Progenitor cell of endocrine pancreas (in vitro differentiated cells): ENCODE results near the gene PCDHB3. TPM values are rescaled to one million over a fixed set of nuclear protein-coding genes. Genes with fewer than 3 reads are reported as not detected.
"Not testable (repeated sequence)": the region's sequence is repeated elsewhere in the genome, so short reads cannot be mapped to it uniquely, and the experiment has no call there.

Experiments used
- DNase-seq: peaks from one replicate; pipeline ENCODE4 v3.0.0; 2021; ENCODE audit warnings: low spot score; ENCODE audit not compliant: unreplicated experiment
- H3K27ac Mint-ChIP-seq: 2 replicates; pipeline ENCODE4 v1.8.0; 2021; ENCODE audit warnings: mild to moderate bottlenecking, moderate library complexity, mixed read lengths
- H3K27me3 Mint-ChIP-seq: 2 replicates; pipeline ENCODE4 v1.8.0; 2021; ENCODE audit warnings: mixed read lengths
- H3K36me3 Mint-ChIP-seq: 2 replicates; pipeline ENCODE4 v1.8.0; 2022; ENCODE audit warnings: mixed read lengths; ENCODE audit not compliant: insufficient read depth
- H3K4me1 Mint-ChIP-seq: 2 replicates; pipeline ENCODE4 v1.8.0; 2021; ENCODE audit warnings: low read depth, mixed read lengths
- H3K4me3 Mint-ChIP-seq: 2 replicates; pipeline ENCODE4 v1.8.0; 2021; ENCODE audit warnings: low read depth, mild to moderate bottlenecking, moderate library complexity, mixed read lengths
- H3K9me3 Mint-ChIP-seq: 2 replicates; pipeline ENCODE4 v1.8.0; 2021; ENCODE audit warnings: low read depth, mixed read lengths
- total RNA-seq: library from RNA; stranded (reverse); gene quantifications from 2 replicates; pipeline ENCODE4 v1.2.1, GENCODE V29; 2021
- TF ChIP-seq, protein P1 (sequence below): fragments of 200-600 bp; sonication (generic); IDR thresholded peaks from one replicate; pipeline ENCODE4 v1.5.0; 2021; ENCODE audit warnings: antibody characterized with exemption, mild to moderate bottlenecking; ENCODE audit not compliant: unreplicated experiment

PCDHB3 gene
- total RNA-seq, 1 donor from 2014 or later: 9.1 TPM

DNA sequence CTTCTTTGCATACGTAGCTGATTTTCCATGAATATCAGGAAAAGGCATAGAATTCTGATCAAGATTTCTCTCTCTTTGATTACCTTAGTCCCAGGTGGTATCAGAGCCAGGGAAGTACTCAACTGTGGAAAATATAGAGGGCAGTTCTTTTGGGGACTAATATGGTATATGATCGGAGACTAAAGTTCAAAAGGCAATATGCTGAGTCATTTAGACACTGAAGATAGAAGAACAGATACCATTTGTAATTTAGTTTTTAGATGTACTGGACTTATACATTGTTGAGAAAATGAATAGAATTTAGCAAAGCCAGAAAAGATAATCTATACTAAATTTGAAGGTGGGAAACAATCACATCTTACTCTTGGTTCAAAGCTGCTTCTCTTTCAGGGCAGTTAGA is 5.1 kb downstream of the PCDHB3 start:
- DNase-seq: no peak
- Mint-ChIP-seq H3K36me3 (peaks cover 63% of the 10 kb centered on the region), H3K4me1 (no peaks in the 10 kb centered on the region), H3K9me3 (peaks cover 45% of the 10 kb centered on the region), H3K27me3 (no peaks in the 10 kb centered on the region), H3K4me3 (no peak overlapping the region), H3K27ac (peak overlapping the region; percentile 80)
- TF ChIP-seq, protein P1, sequence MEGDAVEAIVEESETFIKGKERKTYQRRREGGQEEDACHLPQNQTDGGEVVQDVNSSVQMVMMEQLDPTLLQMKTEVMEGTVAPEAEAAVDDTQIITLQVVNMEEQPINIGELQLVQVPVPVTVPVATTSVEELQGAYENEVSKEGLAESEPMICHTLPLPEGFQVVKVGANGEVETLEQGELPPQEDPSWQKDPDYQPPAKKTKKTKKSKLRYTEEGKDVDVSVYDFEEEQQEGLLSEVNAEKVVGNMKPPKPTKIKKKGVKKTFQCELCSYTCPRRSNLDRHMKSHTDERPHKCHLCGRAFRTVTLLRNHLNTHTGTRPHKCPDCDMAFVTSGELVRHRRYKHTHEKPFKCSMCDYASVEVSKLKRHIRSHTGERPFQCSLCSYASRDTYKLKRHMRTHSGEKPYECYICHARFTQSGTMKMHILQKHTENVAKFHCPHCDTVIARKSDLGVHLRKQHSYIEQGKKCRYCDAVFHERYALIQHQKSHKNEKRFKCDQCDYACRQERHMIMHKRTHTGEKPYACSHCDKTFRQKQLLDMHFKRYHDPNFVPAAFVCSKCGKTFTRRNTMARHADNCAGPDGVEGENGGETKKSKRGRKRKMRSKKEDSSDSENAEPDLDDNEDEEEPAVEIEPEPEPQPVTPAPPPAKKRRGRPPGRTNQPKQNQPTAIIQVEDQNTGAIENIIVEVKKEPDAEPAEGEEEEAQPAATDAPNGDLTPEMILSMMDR: no peak

GRCh38 chr5:141119250-141119649 is 19.0 kb downstream of the PCDHB3 start:
- peaks cover 59% of the 10 kb centered on the region for H3K36me3 Mint-ChIP-seq
- H3K27me3 Mint-ChIP-seq: no peaks in the 10 kb centered on the region
- H3K4me3 Mint-ChIP-seq: no peak overlapping the region
- peaks cover 50% of the 10 kb centered on the region for H3K9me3 Mint-ChIP-seq
- H3K4me1 Mint-ChIP-seq: no peaks in the 10 kb centered on the region
- H3K27ac Mint-ChIP-seq: no peak overlapping the region
- TF ChIP-seq, protein P1: no peak
- no peak for DNase-seq

GRCh38 chr5:141121563-141121962 is 21.3 kb downstream of the PCDHB3 start, which contains the start of gene PCDHB4:
Gene PCDHB4 (plus strand): TSS chr5:141121818. CDS start chr5:141121999, 181 bp downstream.
- no peaks in the 10 kb centered on the region for H3K27me3 Mint-ChIP-seq
- TF ChIP-seq, protein P1: no peak
- H3K36me3 Mint-ChIP-seq: peaks cover 46% of the 10 kb centered on the region
- peaks cover 30% of the 10 kb centered on the region for H3K9me3 Mint-ChIP-seq
- H3K27ac Mint-ChIP-seq: peak within 1 kb of the TSS; percentile 85
- H3K4me3 Mint-ChIP-seq: peak within 1 kb of the TSS; percentile 9
- no peak for DNase-seq
- H3K4me1 Mint-ChIP-seq: no peaks in the 10 kb centered on the region

GRCh38 chr5:141121985-141122384 is 21.7 kb downstream of the PCDHB3 start:
- Mint-ChIP-seq H3K27ac (no peak overlapping the region), H3K9me3 (peaks cover 26% of the 10 kb centered on the region), H3K4me3 (no peak overlapping the region), H3K4me1 (no peaks in the 10 kb centered on the region), H3K36me3 (peaks cover 45% of the 10 kb centered on the region), H3K27me3 (no peaks in the 10 kb centered on the region)
- DNase-seq: no peak
- TF ChIP-seq, protein P1: no peak

DNA sequence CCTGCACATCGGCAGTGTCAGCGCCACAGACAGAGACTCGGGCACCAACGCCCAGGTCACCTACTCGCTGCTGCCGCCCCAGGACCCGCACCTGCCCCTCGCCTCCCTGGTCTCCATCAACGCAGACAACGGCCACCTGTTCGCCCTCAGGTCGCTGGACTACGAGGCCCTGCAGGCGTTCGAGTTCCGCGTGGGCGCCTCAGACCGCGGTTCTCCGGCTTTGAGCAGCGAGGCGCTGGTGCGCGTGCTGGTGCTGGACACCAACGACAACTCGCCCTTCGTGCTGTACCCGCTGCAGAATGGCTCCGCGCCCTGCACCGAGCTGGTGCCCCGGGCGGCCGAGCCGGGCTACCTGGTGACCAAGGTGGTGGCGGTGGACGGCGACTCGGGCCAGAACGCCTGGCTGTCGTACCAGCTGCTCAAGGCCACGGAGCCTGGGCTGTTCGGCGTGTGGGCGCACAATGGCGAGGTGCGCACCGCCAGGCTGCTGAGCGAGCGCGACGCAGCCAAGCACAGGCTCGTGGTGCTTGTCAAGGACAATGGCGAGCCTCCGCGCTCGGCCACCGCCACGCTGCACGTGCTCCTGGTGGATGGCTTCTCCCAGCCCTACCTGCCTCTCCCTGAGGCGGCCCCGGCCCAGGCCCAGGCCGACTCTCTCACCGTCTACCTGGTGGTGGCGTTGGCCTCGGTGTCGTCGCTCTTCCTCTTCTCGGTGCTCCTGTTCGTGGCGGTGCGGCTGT is 23.3 kb downstream of the PCDHB3 start:
- H3K27ac Mint-ChIP-seq, DNase-seq, H3K27me3 Mint-ChIP-seq, H3K4me1 Mint-ChIP-seq, H3K4me3 Mint-ChIP-seq: not testable (repeated sequence)
- Mint-ChIP-seq H3K9me3 (peaks cover 32% of the 10 kb centered on the region), H3K36me3 (peaks cover 48% of the 10 kb centered on the region)

- Mint-ChIP-seq H3K27me3 (no peaks in the 10 kb centered on the region), H3K4me1 (no peaks in the 10 kb centered on the region), H3K4me3 (no peak overlapping the region), H3K36me3 (peaks cover 44% of the 10 kb centered on the region), H3K9me3 (peaks cover 32% of the 10 kb centered on the region), H3K27ac (no peak overlapping the region)
- TF ChIP-seq, protein P1: no peak
- no peak for DNase-seq
These were observed 27.0 kb downstream of the PCDHB3 start for GRCh38 chr5:141127305-141127704.
